Brain microvascular endothelial cell (primary cell): ENCODE measurements around the gene TFAP2D.

Experiments
- DNase-seq: peaks from one replicate; pipeline ENCODE4 v3.0.0-alpha.2; 2020
- H3K27ac ChIP-seq: fragments of 250-450 bp; sonication (Bioruptor Pico); 2 replicates; pipeline ENCODE4 v1.5.1; 2020; ENCODE audit warnings: mild to moderate bottlenecking, moderate library complexity
- H3K27me3 ChIP-seq: fragments of 250-450 bp; sonication (Bioruptor Pico); replicated peaks from 2 replicates; pipeline ENCODE4 v1.5.1; 2020; ENCODE audit warnings: mild to moderate bottlenecking
- H3K36me3 ChIP-seq: fragments of 250-450 bp; sonication (Bioruptor Pico); replicated peaks from 2 replicates; pipeline ENCODE4 v1.5.1; 2020; ENCODE audit warnings: mild to moderate bottlenecking
- H3K4me3 ChIP-seq: 2 replicates; pipeline ENCODE4 v1.5.1; 2011; ENCODE audit warnings: low read depth, mild to moderate bottlenecking, control low read depth, low read length, moderate library complexity
- in situ Hi-C: cut with HindIII; loops from 2 replicates; pipeline ENCODE4 v1.10.0; 2017; ENCODE audit warnings: low sequenced_read_pairs, low pct_ligation_motif_present
- TF ChIP-seq, protein P1 (sequence below): IDR thresholded peaks from 2 replicates; pipeline ENCODE4 v1.5.1; 2011; ENCODE audit warnings: low read depth, mild to moderate bottlenecking, moderate library complexity, low read length, control low read depth, inconsistent platforms; ENCODE audit errors: missing control alignments

Gene TFAP2D

DNA sequence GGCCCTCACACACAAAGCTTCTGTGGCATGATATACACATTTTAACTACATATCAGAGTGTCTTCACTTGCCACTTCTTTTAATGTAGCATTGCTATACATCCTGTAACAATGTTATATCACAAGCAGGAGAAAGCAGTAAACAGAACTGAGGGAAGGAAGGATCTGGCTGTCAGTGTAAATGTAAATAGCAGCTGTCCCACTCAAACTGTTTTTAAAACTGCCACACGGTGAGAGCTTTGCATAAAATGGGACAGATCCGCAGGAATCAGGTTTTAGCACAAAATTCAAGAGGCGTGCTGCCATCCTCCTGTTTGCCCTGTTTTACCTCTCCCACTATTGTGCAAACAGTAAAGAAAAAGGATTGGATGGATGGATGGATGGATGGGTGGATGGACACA, 28.8 kb downstream of the TFAP2D start:
- in situ Hi-C loops: no loop called here
- no peak for DNase-seq
- no peaks in the 10 kb centered on the region for H3K36me3 ChIP-seq
- TF ChIP-seq, protein P1, sequence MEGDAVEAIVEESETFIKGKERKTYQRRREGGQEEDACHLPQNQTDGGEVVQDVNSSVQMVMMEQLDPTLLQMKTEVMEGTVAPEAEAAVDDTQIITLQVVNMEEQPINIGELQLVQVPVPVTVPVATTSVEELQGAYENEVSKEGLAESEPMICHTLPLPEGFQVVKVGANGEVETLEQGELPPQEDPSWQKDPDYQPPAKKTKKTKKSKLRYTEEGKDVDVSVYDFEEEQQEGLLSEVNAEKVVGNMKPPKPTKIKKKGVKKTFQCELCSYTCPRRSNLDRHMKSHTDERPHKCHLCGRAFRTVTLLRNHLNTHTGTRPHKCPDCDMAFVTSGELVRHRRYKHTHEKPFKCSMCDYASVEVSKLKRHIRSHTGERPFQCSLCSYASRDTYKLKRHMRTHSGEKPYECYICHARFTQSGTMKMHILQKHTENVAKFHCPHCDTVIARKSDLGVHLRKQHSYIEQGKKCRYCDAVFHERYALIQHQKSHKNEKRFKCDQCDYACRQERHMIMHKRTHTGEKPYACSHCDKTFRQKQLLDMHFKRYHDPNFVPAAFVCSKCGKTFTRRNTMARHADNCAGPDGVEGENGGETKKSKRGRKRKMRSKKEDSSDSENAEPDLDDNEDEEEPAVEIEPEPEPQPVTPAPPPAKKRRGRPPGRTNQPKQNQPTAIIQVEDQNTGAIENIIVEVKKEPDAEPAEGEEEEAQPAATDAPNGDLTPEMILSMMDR: no peak
- H3K4me3 ChIP-seq: no peak overlapping the region
- no peaks in the 10 kb centered on the region for H3K27me3 ChIP-seq
- H3K27ac ChIP-seq: no peak overlapping the region

DNA sequence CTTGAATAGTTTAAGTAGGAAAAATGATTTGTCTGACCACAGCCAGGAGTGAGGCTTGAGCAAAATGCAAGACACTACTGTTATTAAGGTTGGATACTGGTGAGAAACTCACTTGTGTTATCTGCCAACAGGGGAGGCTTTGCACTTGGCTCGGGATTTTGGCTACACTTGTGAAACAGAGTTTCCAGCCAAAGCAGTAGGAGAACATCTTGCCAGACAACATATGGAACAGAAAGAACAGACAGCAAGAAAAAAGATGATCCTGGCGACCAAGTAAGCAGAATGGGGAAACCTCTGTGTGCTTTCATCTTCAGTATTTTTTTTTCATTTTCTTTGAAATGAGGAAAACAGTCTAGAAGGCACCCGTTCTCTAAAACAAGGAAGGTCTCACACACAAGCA, 31.6 kb downstream of the TFAP2D start:
- Histone ChIP-seq H3K4me3 (no peak overlapping the region), H3K27me3 (no peaks in the 10 kb centered on the region), H3K27ac (no peak overlapping the region), H3K36me3 (no peaks in the 10 kb centered on the region)
- in situ Hi-C loops: no loop called here
- TF ChIP-seq, protein P1: no peak
- DNase-seq: no peak

DNA sequence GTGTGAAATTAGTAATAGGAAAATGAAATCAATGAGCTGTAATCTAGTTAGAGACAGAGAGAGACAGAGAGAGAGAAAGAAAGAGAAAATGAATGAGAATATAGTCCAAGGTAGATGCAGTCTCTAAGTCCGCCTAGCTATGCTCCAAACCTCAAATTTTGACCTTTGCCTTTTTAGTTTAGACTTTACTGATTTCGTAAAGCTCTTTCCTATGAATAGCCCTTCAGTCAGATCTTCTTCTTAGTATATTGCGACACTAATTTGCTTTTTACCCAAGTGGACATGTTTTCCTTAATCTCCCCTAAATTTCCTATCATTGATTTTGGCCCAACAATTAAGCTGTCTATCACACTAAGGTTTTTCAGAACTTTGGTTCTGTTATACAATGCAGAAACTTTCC, 49.5 kb downstream of the TFAP2D start:
- TF ChIP-seq, protein P1: no peak
- Histone ChIP-seq H3K36me3 (no peaks in the 10 kb centered on the region), H3K4me3 (no peak overlapping the region), H3K27me3 (no peaks in the 10 kb centered on the region), H3K27ac (no peak overlapping the region)
- in situ Hi-C loops: no loop called here
- DNase-seq: no peak

DNA sequence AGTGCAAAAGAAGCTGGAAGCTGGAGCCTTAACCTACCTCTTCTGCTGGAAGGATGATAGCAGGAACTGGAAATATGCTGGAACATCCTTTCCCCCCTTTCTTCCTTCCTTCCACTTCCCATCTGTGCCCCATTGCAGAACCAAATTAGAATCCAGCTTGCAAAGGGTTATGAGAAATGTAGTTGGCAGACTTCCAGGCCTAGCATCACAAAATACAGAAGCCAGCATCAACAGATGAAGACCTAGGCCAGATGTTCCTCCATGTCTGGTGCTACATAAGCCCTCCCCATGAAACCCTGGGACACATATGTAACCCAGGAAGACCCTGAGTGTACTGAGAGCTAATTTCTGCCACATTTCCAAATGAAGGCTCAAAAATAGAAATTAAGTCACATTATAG, 65.4 kb downstream of the TFAP2D start:
- no peak overlapping the region for H3K27ac ChIP-seq
- no peak for DNase-seq
- in situ Hi-C loops: no loop called here
- no peaks in the 10 kb centered on the region for H3K36me3 ChIP-seq
- H3K27me3 ChIP-seq: no peaks in the 10 kb centered on the region
- H3K4me3 ChIP-seq: no peak overlapping the region
- TF ChIP-seq, protein P1: no peak

DNA sequence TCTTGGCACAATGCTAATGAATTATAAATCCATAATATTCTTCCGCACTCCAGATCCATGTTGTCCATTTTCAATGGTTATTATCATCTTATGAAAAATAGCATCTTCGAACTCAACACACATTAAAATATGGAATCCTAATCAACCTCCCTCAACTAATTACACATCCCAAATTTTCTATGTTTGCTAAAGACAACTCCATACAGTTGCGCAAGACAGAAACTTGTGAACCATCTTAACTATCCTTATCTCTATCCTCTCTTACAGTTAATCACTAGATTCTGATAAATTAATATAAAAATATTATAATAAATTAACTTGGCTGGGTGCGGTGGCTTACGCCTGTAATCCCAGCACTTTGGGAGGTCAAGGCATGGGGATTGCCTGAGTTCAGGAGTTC, 67.1 kb downstream of the TFAP2D start:
- Histone ChIP-seq H3K27me3 (no peaks in the 10 kb centered on the region), H3K27ac (no peak overlapping the region), H3K36me3 (no peaks in the 10 kb centered on the region), H3K4me3 (no peak overlapping the region)
- in situ Hi-C loops: no loop called here
- TF ChIP-seq, protein P1: no peak
- DNase-seq: no peak

DNA sequence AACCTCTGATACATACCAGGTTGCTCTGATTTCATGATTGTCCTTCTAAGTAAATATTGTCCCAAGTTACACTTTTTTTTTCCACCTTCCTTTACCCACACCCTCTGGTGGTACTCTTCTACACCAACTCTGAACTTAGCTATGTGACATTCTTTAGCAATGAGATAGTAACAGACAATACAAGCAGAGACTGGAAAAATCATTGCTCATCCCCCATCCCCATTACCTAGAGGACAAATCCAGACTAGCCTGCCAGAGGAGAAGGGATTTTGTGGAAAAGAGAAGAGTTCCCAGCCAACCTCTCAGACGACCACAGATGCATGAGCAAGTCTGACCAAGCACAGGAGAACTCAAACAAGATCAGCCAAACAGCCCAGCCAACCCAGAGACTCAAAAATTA, 72.6 kb downstream of the TFAP2D start:
- no peaks in the 10 kb centered on the region for H3K27me3 ChIP-seq
- TF ChIP-seq, protein P1: no peak
- DNase-seq: no peak
- in situ Hi-C loops: no loop called here
- H3K4me3 ChIP-seq: no peak overlapping the region
- no peak overlapping the region for H3K27ac ChIP-seq
- no peaks in the 10 kb centered on the region for H3K36me3 ChIP-seq
